GM12865 (cell line): ENCODE measurements around the gene ACVR2A.
A peak's percentile ranks its signal among the peaks of the same experiment; 100 is the strongest.

Experiments used
- DNase-seq: peaks from one replicate; pipeline ENCODE4 v3.0.0; 2010; ENCODE audit warnings: low read depth
- H3K4me3 ChIP-seq: 2 replicates; pipeline ENCODE4 v1.5.1; 2011; ENCODE audit warnings: mild to moderate bottlenecking, low read depth, low read length, control low read depth
- TF ChIP-seq, protein P1 (sequence below): IDR thresholded peaks from 2 replicates; pipeline ENCODE4 v1.5.1; 2011; ENCODE audit warnings: low read length, control low read depth, low read depth, inconsistent platforms; ENCODE audit not compliant: insufficient read depth; ENCODE audit errors: missing control alignments

The ACVR2A gene

DNA sequence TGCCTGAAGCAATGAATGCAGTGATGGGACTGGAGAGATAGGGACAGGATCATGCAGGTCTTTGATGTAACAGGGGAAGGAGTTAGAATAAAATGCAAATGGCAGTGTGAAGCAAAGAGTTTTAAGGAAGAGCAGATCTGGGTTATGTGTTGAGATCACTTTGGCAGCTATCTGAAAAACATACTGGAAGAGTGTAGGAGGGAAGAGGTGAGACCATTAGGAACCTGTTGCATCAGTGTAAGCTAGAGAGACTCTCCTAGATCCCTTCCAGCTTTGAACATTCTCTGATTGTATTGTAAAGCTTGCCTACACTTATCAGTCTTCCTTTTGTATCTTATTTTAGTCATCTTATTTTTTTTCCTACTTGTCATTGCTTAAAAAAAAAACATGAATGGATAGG is 10.5 kb downstream of the ACVR2A start:
- H3K4me3 ChIP-seq, result no peak overlapping the region
- TF ChIP-seq, protein P1, sequence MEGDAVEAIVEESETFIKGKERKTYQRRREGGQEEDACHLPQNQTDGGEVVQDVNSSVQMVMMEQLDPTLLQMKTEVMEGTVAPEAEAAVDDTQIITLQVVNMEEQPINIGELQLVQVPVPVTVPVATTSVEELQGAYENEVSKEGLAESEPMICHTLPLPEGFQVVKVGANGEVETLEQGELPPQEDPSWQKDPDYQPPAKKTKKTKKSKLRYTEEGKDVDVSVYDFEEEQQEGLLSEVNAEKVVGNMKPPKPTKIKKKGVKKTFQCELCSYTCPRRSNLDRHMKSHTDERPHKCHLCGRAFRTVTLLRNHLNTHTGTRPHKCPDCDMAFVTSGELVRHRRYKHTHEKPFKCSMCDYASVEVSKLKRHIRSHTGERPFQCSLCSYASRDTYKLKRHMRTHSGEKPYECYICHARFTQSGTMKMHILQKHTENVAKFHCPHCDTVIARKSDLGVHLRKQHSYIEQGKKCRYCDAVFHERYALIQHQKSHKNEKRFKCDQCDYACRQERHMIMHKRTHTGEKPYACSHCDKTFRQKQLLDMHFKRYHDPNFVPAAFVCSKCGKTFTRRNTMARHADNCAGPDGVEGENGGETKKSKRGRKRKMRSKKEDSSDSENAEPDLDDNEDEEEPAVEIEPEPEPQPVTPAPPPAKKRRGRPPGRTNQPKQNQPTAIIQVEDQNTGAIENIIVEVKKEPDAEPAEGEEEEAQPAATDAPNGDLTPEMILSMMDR, result no peak
- no peak for DNase-seq

DNA sequence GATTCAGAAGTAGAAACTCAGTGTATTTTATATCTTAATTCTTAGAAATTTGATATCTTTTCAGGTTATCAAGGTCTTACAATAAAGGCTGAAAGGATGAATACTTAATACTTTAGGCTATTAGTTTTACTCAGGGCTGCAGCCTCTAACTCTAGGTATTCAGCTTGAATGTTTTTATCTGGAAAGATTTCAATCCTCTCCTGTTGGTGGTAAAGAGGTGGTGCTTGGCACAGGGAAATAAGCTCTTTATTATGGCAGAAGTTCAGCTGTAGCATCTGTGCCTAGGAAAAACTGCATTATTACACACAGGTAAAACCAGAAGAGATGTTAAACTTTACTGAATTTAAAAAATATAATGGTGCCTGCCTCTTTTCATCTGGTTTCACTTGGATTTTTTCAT is 11.1 kb downstream of the ACVR2A start:
- H3K4me3 ChIP-seq, result no peak overlapping the region
- no peak for DNase-seq
- TF ChIP-seq, protein P1, result no peak

DNA sequence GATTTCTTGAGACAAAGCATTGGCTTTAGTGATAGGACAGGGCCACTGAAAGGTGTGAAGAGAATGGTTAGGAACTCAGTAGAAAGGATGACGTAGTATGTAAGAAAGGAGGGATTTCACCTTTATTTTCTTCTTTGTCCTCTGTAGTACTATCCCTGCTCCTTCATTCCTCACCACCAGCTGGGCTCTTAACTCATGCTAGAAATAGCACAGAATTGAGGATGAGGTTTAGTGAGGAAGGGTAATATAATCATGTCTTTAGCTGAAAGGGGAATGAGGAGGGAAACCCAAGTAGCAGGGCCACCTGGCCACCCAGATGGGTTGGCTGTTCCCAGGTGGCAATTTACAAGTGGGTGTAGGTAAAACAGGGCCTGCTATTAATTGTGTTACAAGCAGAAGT is 15.2 kb downstream of the ACVR2A start:
- no peak overlapping the region for H3K4me3 ChIP-seq
- TF ChIP-seq, protein P1, result no peak
- no peak for DNase-seq

DNA sequence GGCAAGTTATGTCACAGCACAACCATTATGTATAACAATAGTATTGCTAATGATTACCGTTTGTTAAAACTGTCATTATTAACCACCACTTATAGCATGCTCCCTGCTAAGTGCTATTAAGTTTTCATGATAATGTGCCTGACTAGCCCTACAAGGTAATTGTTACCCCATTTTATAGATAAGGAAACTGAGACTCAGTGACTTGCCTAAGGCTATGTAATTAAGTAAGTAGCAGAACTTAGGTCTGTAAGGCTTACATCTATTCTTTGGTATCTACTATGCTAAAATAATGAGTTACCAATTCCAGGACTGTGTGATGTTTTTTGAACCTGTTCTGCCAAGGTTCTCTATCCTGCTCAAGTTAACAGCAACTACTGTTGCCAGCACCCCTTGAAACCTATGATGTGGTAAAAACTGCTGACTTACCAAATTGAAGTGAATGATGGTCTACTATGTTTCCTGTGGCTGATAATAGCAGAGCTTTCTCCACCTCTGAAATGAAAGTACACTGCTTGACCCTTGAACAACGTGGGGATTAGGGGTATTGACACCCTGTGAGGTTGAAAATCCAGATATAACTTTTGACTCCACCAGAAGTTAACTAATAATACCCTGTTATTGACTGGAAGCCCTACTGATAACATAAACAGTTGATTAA is 18.2 kb downstream of the ACVR2A start:
- peak; percentile 5 for DNase-seq
- no peak overlapping the region for H3K4me3 ChIP-seq
- TF ChIP-seq, protein P1, result no peak

DNA sequence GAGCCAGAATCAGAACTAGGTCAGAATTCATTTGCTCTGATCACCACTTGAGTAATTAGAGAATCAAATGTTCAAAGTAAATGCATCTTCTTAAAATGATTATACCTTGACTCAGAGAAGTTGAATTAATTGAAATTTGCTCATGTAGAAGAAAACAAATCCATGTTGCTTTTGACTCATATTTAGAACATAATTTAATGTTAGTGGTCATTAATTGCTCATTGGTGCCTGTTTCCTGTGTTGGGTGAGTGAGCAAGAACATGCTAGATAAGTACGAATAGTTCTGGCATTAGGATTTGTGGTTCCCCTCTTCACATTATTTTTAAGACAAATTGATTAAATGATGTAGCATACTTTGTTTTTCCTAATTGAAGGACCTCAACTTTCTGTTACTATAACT is 19.0 kb downstream of the ACVR2A start:
- no peak for DNase-seq
- TF ChIP-seq, protein P1, result no peak
- H3K4me3 ChIP-seq, result no peak overlapping the region

DNA sequence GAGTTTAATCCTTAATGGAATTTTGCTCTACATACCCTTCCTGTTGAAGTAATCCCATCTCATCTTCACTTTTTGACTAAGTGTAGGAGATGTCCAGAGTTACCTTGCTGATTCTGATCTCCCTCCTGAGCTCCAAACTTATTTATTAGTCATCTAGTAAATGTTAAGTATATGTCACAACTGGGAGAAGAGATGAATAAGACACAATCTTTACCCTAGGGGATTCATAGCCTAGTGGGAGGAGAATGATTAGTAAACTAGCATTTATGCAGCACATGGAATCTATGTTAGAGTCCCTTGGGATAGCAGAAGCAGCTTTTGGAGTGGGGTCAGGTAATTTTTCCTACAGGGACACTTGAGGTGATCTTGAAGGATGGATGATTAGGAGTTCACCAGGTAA is 20.7 kb downstream of the ACVR2A start:
- no peak overlapping the region for H3K4me3 ChIP-seq
- TF ChIP-seq, protein P1, result no peak
- no peak for DNase-seq

DNA sequence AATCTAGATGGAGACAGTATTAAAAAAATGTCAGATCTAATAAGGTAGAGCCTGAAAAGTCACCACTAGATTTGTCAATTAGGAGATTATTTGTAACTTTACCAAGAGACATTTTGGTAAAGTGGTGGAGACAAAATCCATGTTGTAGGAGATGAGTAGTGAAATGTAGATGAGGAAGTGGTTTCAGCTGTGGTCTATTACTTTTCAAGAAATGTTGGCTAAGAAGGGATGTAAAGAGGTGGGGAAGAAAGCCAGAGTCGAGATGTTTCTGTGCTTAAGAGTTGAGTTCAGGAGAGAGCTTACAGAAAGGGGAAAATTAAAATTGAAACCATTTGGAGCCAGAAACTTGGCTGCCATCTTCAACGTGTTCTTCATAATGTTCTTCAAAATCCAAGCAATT is 22.2 kb downstream of the ACVR2A start:
- TF ChIP-seq, protein P1, result no peak
- no peak overlapping the region for H3K4me3 ChIP-seq
- DNase-seq, result peak; percentile 7
